ENCODE results near the gene NR2F2.

The NR2F2 gene

DNA sequence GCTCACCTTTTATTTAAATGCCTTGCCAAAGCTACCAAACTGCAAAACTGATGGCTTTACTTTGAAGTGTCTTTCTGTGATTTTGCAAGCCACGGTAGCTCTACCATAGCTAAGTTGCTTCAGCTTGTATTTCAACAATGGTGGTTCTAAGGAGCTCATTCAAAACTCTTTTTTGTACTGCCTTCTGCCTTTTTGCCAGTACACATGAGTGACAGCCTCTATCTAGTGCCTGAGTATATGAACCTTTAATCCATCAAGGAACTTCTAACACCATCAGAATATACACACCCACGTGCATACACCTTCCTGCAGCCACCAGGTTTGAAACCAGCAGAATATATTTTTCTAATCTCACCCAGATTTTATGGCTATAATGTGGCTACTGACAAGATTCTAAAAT, 10.4 kb upstream of the NR2F2 start:
- no peak for DNase-seq

DNA sequence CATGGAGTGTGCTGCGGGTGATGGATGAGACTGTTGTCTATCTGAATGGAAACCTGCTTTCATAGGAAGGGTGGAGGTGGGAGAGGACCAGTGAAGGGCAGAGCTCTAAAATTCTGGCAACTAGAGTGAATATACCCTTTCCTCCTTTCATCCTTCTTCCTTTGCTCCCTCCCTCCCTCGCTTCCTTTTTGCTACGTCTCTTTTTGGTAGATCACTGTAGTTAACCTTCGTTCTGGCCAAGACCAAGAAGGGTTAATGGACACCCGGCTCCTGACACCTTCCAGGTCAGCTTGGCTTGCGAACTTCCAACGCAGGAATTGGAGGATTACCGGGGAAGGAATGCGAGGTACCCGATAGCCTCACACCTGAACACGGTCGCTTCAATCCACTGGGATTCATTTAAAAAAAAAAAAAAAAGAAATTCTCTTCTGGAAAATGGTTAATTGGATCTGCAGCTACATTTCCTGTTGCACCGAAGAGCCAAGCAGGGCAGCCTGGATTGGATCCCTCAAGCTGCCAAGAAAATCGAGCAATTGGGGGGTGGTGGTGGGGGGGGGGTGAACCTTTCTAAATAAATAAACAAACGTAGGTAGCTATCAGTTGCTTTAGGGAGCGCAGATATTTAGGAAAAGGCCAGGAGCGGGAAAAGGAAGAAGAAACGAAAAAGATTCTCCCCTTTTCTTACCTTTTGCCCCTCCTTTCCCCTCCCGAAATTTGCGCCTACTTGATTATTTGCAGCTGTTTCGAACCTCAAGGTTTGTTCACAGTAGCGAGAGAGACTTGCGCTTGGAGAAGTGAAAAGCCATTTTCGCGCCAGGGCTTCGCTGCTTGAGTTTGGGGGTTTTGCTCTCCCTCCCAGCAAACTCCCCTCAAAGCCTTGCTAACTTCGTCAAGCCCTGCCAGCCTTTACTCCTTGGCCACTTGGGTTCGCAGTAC, 9.5 kb upstream of the NR2F2 start:
- no peak for DNase-seq

DNA sequence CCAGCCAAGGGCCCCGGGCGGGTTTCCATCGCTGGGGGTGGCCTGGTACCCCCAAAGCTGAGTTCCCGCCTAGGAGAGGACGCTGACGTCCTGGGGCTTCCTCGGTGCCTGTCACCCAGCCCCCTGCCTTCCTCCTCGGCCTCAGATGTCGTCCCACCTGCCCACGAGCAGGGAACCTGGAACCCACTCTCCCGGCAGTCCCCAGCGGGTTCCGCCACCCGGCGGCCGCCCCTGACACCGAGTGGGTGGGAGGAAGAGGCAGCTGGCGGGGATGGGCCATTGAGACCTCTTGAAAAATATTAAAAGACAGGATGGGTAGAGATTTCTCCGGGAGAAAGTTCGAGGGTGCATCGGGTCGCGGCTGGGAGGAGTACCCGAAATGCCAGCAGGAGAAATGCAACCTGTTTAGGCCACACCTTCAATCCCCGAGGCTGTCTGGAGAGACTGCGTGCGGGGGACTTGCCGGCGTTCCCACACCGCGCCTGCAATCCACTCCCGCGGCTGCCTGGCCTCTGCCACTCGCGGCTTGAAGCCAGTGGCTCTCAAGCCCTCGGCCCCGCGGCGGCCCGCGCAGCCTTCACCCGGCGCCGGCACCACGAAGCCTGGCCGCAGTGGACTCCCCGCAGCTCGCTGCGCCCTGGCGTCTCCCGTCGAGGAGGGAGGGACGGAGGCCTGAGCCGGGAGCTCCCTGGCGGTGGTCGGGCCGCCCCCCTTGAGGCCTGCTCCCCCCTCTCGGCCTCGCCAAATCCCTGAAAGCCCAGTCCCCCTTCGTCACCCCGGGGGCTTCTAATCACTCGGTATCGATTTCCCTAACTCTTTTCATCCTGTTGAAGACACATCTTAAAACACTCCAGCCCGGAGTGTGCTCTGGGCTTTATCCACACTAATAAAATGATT, 8.6 kb upstream of the NR2F2 start:
- no peak for DNase-seq

DNA sequence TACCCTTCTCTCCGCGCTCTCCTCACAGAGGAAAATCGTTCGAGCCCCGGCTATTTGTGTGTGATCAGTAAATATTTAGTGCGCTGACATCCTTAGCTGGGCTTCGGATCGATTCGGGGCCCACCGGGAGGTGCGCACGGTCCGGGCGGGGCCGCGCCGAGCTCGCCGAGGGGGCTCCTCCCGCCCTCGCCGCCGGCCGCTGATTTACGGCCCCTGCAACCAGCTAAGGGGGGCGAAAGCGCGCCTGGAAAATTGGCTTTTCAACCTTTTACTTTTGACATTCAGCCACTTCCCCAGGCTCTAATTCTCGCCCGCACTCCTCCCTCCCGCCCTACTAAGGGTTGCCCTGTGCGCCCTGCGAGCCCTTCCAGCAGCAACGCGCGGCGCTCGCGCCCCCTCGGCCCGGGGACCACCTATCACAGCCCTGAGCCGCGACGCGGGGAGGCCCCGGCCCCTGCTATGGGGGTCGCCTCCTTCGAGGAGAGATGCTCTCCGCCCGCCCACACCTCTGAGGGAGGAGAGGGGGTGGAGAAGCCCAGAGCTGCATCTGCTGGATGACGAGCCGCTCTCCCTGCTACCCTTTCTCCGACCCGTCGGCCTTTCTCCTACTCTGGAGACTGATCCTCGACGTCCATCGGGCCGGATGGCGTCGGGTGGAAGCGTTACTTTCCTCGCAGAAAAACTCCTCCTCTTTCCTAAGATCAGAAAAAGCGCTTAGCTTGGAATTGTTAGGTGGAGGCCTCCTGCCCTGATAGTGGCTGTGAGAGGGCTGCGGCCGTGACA, 7.8 kb upstream of the NR2F2 start:
- no peak for DNase-seq

DNA sequence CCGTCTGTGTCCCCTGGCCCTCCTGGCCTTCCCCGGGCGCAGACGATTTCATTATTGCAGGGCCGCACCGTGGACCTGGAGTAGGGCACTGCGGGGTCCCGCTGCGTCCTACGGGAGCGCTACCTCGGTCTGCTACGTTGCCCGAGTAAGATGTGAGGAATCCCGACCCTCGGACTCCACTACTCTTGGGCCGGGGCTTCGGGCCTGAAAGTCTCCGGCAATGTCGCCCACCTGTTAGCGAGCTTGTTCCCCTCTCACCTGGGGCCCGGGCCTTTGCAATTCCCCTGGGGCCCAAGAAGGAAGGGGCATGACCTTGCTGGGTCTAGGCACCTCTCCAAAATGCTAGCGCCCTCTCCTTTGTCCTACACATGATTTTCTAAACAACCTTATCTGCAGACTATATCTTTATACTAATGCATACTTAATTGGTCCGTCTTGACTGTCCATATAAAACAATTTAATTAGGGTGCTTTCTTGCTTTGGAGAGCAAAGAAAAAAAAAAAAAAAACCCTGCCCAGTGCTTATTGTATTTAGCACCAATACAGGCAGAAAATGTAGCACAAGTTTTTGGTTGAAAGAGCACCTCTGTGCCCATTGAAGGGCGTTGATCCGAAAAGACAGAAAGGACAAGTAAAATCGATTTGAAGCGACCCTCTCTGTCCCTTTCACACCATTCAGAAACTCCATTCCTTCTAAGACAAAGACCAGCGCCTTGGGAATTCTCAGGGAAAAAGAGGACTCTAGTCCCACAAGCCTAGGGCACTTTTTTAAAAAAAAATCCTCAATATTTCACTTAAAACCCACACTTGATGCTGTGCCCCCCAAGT, 7.0 kb upstream of the NR2F2 start:
- no peak for DNase-seq

DNA sequence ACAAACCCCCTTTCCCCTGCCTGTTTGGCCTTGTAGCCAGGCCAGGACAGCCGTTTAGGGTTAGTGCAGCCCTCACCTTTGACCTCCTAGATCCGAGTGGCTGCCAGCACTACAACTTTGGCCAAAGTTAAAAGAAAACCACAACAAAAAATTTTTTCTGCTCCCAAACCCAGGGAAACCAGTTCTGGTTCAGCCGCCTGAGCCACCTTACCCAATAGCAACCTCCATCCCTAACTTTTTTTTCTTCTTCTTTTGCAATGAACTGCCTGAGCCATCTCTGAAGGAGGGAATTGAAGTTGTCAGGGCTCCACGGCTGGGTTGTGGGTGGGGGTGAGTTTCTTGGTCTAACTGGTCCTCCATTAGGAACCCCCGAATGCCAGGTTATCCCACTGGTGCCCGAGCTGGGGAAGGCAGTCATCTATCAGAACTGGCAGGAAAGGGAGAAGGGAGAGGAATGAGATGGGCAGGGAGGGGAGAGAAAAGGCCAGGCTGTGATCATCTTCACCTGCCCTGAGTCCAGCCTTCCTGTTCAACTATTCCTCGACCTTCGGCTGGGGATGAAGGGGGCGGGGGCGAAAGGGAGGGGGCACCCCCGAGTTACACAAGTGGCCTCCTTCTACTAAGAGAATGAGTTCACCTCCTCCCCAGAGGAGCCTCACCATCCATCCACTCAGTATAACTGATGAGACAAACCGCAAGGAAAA, 6.2 kb upstream of the NR2F2 start:
- DNase-seq: no peak

DNA sequence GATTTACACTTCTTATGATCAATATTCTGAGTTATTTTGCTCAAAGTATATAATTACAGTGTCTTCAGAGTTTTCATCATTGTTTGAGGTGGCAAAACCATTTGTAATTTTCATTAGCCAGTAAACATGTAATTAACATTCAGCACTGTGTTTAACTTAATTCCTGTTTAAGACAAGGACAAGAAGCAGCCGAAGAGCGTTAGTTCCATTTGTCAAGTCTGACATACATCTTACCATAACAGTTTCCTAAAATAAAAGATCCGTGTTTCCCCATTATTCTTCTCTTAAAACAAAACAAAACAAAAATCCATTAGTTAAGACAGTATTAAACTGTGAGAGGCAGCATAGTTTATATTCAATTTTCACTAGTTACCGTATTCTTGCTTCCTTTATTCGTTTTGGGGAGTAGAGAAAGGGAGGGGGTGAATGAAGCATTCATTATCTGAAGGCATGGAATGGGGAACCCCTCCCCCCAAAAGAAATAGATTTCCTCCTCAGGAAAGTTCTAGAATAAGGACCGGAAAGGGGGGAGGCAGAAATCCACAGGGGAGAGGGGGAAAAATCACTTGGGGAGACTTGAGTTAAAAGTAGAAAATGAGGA, 5.5 kb upstream of the NR2F2 start:
- DNase-seq: no peak

DNA sequence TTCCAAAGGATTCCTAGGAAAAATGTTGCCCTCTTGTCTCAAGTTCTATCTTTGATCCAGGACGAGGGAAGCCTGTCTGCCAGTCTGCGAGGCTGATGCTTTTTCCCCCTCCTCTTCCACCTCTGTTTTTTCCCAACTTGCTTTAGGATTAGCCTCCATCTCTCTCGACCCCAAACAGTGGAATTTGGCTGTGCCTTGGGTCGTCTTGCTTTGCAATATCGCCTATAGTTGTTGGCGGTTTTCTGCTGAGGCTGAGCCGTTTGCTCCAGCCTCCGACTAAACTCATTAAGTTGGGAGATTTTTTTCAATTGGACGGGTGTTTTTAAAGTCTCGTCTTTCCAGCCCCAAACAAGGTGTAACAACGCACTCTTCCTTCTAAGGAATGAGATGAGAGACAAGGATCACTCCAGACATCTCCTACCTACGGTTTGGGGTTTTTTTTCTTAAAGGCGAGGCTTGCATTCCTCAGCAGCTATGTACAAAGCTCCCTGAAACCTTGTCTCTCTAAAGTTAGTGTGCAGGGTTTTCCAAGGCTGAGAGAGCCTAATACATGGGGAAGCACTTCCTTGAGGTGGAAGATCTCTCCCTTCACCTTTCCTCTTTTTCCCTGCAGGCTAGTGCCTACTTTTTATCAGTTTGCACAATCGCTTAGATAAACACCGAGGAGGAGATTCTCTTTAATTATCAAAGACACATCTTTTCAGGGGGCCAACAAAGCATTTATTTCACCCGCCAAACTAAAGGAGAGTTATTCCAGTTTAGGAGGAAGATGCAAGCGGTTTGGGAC, 4.8 kb upstream of the NR2F2 start:
- no peak for DNase-seq

DNA sequence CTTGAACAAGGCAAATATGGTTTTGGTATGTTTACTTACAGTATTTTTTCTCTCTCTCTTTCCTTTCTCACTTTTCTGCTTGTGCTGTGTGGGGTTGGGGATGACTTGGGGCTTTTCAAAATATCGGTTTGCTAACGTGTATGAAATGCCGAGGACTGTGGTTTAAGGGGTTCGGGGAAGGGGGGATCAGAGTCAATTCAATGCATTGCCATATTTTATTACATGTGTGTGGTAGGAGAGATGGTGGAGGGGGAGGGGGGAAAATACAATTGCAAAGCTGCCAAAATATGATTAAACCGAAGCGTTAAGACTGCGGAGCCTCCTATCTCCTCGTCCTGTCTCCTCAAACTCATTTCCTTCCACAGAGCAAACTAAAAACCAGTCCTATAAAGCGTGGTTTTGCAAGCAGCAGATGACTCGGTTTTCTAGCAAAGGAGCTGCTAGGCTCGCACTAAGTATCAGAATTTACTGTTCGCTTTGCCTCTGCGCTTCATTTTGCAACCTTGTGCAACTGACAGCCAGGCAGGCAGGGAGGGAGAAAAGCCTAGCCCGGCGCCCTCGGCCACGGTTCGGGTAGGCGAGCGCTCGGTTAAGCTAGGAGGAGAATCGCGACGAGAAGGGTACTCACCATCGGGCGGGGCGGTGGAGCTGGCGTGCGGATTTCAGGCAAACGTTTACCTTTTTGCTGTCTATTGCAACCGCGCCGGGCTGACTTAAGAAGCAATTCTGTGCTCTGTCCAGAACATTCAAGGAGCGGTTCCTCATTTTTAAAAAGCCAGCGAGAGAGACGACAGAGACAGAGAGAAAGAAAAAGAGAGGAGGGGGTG, 4.0 kb upstream of the NR2F2 start:
- no peak for DNase-seq

DNA sequence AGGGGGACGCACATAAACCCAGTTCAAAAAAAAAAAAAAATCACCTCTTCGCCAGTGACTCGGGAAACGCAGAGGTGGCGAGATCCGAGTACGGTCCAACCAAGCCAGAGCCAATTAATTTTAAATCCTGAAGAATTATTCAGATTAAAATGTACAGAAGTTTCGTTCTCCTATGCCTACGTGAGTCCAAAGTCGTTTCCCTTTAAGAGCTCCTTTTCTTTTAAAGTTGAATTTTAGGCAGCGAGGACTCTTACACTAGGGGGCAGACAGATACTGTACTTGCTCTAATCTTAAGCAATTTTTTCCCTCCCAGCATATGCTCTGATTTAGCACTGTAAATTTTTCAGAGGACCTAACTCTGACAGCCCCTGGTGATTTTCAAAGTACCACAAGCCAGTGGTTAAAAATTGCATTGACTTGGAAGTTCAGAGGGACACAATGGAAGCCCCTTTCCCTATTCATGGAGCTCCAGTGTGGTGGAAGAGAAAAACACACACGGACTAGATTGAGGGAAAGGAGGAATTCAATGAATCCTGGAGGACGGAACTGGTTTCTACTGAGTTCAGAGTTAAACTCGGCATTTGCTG, 3.3 kb upstream of the NR2F2 start:
- DNase-seq: peak; percentile 33

DNA sequence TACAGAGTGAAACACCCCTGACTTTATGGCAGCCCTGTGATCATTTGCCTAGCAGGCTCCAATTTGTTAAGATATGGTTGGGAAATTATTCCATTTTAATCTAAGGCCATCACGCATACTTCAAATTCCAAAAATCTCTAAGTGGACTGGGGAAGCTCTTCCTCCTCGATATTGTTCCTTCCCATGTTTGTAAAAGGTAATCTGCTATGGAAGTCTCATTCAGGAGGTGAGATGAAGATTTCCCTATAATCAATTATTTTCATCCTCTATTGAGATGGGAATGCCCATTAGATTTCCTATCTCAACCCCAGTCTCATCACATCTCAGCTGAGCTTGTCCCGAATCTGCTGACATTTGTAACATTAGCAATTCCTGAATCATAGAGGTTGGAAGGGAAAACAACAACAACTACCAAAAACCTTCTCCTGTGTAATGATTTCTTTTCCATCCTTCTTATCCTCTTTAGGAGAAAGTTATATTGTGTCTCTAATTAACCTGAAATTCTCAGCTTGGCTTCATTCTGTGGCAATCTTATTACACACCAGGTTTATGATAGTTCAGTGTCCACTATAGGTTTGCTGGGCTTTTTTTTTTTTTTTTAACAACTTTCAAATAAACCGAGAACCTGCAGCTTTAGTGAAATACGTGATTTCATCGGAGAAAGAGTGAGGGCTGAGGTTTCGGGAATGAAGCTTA, 2.2 kb upstream of the NR2F2 start:
- DNase-seq: no peak

DNA sequence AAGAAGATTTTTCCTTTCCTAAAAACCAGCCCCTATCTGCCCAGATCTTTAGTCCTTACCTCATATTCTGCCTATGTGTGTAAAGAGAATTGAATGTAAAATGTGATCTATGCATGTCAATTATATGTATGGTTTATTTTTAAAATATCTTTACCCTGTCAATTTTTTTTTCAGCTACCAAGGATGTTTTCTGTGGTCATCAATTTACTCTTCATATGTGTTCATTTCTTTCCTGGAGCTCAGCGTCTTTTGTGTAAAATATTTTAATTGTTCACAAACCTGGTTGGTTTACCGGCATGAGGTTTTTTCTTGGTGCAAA, 1.7 kb upstream of the NR2F2 start:
- no peak for DNase-seq

DNA sequence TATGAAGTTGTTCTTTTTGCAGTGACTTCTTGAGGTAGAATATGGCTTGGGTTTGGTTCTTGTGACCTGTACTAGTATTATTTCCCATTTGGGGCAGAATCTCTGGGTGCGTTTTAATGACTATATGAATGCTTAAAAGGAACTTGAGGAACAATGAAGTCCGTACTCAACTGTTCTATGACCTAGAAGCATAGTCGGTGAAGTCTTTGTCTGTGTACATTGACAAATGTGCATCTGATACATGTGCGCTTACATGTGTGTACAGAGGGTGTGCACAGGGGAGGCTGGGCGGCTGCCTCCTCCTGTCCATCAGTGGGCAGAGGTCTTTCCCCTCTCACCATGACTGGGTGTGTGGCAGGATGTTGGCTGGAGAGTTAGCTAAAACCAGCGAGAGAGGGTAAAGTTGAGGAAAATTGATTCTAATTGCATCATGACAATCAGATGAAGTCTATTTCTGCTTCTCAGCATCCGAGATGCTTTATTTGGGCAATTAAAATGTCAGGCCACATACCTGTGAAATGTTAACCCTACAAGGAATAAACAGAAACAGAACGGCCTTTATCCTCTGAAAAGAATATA, 1.0 kb upstream of the NR2F2 start:
- no peak for DNase-seq

DNA sequence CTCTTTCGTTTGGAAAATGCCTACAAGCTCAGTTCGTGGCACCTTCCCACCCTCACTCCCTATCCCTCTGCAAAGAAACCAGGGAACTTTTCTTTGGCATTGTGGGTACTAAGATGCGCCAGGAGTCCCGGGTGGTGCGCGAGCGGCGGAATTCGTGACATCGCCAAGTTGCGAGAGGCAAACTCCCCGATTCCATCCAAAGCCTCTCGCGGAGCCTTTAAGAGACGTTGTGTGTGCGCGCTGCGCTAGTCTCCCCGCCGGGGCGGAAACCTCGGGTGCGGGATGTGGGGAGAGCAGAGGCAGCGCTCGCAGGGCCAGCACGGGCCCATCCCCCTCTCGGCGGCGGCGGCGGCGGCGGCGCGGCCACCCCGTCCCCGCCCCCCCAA, 443 bp upstream of the NR2F2 start:
- no peak for DNase-seq

DNA sequence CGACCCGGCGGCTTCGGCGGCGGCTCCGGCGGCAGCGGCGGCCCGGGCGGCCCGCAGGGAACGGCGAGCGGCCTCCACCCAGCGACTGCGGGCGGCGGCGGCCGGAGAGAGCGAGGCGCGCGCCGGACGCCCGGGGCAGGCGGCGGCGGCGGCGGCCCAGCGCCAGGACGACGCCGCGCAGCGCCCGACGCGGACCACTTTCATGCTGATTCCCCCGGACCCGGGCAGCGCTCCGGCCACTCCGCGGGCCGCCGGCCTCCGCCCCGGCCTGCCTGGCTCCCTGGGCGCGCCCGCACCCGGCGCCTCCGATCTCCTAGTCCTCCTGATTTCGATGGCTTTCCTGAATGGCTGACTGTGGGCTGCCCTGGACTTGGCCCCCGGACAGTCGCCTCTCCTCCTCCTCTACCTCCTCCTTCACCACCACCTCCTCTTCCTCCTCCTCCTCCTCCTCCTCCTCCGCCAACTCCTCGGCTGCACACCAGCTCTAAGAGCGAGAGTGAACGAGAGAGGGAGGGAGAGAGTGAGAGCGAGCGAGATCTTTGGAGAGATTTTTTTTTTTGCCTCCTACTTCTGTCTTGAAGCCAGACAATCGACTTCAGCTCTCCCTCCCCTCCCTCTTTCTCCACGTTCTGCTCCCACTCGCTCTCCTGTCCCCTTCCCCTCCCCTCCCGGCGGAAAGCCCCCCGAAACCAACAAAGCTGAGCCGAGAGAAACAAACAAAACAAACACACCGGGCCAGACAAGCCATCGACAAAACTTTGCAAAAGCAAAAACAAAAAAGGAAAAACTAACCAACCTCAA, 844 bp downstream of the NR2F2 start:
- no peak for DNase-seq

DNA sequence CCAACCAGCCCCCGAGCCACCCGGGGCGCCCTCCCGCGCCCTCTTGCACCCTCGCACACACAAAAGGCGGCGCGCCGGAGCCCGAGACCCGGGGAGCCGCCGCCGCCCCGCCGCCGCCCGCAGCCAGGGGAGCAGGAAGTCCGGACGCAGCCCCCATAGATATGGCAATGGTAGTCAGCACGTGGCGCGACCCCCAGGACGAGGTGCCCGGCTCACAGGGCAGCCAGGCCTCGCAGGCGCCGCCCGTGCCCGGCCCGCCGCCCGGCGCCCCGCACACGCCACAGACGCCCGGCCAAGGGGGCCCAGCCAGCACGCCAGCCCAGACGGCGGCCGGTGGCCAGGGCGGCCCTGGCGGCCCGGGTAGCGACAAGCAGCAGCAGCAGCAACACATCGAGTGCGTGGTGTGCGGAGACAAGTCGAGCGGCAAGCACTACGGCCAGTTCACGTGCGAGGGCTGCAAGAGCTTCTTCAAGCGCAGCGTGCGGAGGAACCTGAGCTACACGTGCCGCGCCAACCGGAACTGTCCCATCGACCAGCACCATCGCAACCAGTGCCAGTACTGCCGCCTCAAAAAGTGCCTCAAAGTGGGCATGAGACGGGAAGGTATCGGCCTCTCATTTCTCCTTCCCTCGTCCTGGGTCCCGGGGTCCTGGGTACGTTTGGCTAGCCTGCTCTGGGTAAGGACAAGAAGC, 1.6 kb downstream of the NR2F2 start:
- no peak for DNase-seq

Data from NCI-H2029 treated with DMSO at 0.1 percent for 48 hours (cell line).